ENCODE data around the gene RPS27. TPM values are rescaled to one million over a fixed set of nuclear protein-coding genes. Genes with fewer than 3 reads are reported as not detected.

The RPS27 gene
- total RNA-seq, result 1,621 TPM

DNA sequence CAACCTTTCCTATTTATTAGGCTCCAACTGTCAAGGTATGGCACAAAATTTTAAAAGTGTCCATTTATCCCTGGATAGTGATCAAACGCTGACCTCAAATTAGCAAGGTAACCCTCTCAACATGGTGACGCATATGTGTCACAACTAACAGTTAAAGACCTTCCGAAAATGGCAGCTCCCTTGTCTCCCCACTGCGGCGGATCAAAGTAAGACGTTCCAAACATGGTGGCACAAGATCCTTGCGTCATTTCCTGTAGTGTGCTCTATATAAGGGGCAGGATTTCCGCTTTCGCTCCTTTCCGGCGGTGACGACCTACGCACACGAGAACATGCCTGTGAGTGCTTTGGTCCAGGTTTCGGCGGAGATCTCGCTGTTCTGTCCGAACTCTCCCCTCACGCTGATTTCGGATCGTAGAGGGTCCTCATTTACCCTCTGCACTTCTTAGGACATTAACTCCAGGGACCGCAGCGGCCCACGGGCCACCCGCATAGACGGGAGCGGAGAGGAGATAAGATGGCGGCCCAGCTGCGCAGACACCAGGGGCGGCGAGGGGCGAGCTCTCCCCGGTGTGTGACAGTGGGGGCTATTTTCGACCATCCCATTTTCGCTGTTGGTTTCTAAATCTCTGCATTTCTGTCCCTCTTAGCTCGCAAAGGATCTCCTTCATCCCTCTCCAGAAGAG is at the start of gene RPS27:
Gene RPS27, plus strand, starts transcription at position 295 of the 683 bp plus-strand sequence. Its CDS starts 35 bp downstream, at position 330.
- intact Hi-C loops (cut with DNase I), result no loop called here
- DNase-seq (ENCODE audit: low spot score) (peak; percentile 90), ATAC-seq (peak; percentile 90)

DNA sequence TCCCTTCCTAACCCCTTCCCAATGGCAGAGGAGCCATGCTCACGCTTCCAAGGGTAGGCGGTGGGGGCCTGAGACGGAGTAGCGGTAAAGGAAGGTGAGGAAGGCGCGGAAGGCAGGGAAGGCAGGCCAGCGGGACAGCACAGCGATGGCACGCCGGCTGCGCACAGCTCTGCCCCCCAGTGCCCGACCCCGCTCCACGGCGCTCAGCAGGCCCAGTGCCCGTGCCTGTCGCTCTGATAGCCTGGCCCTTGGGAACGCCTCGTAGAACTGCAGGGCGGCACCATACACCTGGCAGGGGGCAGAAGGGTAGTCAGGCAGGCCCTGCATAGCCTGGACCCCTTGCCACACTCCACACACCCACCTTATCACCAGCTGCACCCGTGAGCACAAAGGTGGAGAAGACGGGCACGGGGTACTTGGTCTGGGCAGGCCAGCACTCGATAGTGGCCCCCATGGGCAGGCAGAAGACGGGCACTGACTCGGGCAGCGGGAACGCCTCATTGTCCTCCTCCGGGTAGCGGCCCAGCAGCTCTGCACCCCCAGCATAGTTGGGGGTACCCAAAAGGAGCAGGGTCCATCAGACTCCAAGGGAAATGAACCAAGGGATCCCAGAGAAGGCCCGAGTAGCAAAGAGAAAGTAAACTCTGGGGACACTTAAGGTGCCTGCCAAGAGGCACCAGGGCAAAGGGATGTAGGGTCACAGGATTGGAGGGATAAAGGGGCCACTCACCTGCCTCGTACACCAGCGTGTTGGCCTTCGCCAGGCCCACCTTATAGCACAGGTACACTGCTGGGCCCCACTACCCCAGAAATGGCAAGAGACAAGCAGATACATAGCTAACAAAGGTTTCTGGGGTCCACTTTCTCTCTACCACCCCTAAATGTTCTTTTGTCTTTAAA is 48.5 kb upstream of the RPS27 start:
- DNase-seq (ENCODE audit: low spot score), result no peak
- ATAC-seq, result no peak
- intact Hi-C loops (cut with DNase I), result loop anchor here (10.0 kb wide), 1 partner anchor 127 kb away; no protein-coding TSS in a partner anchor

- ATAC-seq, result no peak
- no peak for DNase-seq (ENCODE audit: low spot score)
- intact Hi-C loops (cut with DNase I), result loop anchor here (10.0 kb wide), 1 partner anchor 128 kb away; no protein-coding TSS in a partner anchor
These were observed 47.6 kb upstream of the RPS27 start for GRCh38 chr1:153942766-153943549.

GRCh38 chr1:153944005-153944826 is 46.3 kb upstream of the RPS27 start:
- no peak for ATAC-seq
- intact Hi-C loops (cut with DNase I), result loop anchor here (10.0 kb wide), 1 partner anchor 129 kb away; no protein-coding TSS in a partner anchor
- no peak for DNase-seq (ENCODE audit: low spot score)

- ATAC-seq (no peak), DNase-seq (ENCODE audit: low spot score) (no peak)
- intact Hi-C loops (cut with DNase I), result loop anchor here (10.0 kb wide), 1 partner anchor 130 kb away; no protein-coding TSS in a partner anchor
These were observed 45.8 kb upstream of the RPS27 start for GRCh38 chr1:153944827-153945117.

DNA sequence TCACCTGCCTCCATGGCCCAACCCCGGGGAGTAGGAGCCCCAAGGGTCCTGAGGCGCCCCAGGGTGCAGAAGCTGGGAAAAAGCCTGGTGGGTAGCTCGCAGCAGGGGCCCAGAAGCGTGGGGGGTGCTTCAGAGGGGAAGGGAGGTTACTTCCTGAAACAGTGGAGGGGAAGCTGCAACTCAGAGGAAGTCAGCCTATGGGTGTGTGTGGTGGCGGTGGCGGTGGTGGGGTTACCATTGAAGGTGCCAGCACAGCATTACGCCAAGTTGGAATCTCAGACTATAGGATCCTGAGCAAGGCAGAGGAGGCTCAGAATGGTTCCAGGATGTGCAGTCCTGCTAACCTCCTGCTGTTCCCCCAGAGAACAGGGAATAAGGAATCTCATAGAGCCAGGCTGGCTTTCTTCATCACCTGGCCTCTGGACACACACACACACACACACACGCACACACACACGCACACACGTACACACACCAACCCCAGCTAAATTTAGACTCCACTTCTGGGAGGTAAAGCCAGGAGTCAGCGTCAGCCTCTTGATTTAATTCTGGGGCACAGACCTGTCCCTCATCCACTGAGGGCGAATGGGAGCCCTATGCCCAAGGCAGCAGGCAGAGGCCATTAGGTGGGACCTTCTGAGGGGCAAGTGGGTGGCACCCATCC is 45.3 kb upstream of the RPS27 start:
- intact Hi-C loops (cut with DNase I), result loop anchor here (10.0 kb wide), 1 partner anchor 130 kb away; no protein-coding TSS in a partner anchor
- ATAC-seq (peak; percentile 58), DNase-seq (ENCODE audit: low spot score) (peak; percentile 70)

GRCh38 chr1:153945795-153946621 is 44.6 kb upstream of the RPS27 start:
- intact Hi-C loops (cut with DNase I), result loop anchor here (10.0 kb wide), 1 partner anchor 131 kb away; no protein-coding TSS in a partner anchor
- peak; percentile 93 for DNase-seq (ENCODE audit: low spot score)
- ATAC-seq, result peak; percentile 92

GRCh38 chr1:153946622-153947241 is 43.8 kb upstream of the RPS27 start, which contains the start of gene DENND4B:
Gene DENND4B (minus strand): TSS chr1:153946718. CDS start chr1:153944374, 2,344 bp downstream.
- peak; percentile 84 for ATAC-seq
- peak; percentile 89 for DNase-seq (ENCODE audit: low spot score)
- intact Hi-C loops (cut with DNase I), result loop anchor here (10.0 kb wide), 1 partner anchor 132 kb away; no protein-coding TSS in a partner anchor

DNA sequence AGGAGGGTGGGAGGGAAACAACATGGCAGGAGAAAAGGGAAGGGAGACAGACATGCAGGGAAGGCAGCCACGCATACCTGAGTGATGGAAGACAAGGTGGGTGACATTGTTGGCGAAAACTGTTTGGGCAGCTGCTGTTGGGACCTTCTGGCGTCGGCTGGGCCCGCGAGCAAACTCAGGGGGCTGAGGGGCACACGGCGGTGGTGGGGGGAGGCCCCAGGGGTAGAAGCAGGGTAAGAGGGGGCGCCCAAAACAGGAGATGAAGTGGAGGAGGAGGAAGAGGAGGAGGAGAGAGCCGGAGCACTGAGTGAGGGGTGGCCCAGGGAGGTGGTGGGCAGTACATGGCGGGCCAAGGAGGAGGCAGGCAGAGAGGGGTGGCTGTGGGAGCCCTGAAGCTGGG is 39.4 kb upstream of the RPS27 start:
- DNase-seq (ENCODE audit: low spot score), result no peak
- ATAC-seq, result no peak
- intact Hi-C loops (cut with DNase I), result no loop called here

- no peak for ATAC-seq
- intact Hi-C loops (cut with DNase I), result no loop called here
- no peak for DNase-seq (ENCODE audit: low spot score)
These were observed 38.8 kb upstream of the RPS27 start for GRCh38 chr1:153951801-153952200.

DNA sequence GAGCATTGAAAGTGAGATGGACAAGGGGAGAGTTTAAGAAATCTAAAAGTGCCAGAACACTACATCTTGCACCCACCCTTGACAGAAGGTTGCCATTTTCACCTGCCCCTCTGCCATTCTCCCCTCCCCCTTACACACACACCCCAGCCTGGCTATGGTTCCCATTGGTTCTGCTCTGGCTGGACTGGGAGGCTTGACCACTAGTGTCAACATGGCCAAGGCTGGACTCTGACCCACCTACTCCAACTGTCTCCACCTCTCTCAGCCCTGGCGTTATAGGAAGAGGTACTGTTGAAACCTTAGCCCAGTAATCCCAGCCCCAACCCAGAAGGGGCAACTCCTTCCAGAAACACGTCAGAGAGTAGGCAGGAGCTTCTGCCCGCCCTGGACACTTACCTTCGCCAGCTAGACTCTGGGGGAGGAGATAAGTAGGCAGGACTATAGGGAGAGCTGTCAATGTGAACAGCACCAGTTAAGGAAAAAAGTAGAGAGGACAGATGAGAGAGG is 36.6 kb upstream of the RPS27 start:
- no peak for ATAC-seq
- intact Hi-C loops (cut with DNase I), result no loop called here

GRCh38 chr1:153954826-153955225 is 35.7 kb upstream of the RPS27 start:
- no peak for DNase-seq (ENCODE audit: low spot score)
- intact Hi-C loops (cut with DNase I), result no loop called here

More for the DNA sequence above, 36.6 kb upstream of the RPS27 start:
- no peak for DNase-seq (ENCODE audit: low spot score)

DNA sequence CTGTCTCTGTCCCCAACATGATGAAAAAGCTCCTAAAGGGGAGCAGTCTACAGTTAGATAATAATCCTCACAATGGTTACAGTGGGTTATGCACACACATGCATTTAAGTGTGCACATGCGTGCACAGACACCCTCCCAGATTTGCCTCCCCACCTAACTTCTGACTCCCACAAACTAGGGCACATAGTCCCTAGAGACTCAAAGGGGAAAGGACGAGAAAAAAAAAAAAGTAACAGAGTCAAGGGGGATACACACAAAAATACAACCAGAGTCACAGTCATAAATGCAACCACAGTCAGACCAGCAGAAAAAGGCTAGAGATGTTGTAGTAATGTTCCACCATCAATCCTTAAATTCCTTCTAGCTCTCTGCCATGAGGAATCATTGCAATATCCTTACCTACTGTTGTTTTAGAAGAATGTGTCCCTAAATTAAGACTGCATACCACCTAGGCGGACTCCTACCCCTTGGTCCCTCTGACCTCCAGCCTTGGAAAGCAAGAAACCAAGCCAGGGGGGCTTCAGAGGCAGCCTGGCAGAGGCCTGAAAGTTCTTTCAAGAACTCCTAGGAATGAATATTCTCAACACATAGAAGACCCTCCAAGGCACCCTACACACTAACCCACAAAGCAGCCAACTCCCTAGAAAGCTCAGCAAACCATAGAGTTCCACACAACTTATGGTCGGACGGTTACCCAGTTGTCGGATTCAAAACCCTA is 33.4 kb upstream of the RPS27 start:
- DNase-seq (ENCODE audit: low spot score) (no peak), ATAC-seq (no peak)
- intact Hi-C loops (cut with DNase I), result no loop called here

More at GRCh38 chr1:153954826-153955225, 35.7 kb upstream of the RPS27 start:
- no peak for ATAC-seq

- intact Hi-C loops (cut with DNase I), result no loop called here
- ATAC-seq, result no peak
These were observed 32.8 kb upstream of the RPS27 start for GRCh38 chr1:153957744-153958110.

DNA sequence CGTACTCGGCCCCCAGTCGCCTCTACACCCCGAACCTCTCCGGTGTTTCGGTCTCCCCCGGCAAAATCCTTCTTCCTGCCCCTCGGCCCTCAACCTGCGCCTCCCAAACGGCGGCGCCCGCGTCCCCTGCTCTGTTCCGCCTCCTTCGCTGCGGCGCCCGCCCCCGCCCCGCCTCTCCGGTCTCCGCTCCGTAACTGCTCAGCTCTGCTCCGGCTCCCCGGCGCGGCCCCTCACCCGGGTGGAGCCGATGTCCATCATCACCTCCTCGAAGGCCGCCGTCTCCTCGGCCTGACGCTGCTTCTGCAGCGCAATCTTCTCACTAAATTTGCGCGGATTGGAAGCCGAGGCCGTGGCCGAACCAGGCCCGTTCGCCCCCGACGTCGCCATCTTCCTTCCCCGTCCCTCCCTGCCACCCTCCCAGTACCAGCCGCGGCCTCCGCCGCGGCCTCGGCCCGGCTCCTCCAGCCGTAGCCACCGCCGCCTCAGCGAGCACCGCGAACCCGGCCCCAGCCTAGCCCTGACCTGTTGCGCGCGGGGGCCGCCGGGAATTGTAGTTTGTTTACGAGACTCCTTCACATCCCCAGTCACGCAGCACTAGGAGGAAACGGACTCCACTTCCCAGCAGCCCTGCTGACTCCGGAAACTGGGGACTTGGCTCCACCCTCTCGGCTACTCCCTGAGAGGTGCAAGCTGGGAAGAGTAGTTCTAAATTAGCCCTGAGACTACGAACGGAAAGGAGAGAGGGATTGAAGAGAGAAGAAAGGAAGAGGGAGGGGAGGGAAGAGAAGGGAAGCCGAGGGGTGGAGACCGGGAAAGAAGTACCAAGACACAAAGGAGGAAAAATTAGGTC is 32.2 kb upstream of the RPS27 start, which contains the start of gene CRTC2:
Gene CRTC2, minus strand, starts transcription at position 502 of the 850 bp plus-strand sequence. Its CDS starts 115 bp downstream, at position 387.
- ATAC-seq (peak; percentile 94), DNase-seq (ENCODE audit: low spot score) (peak; percentile 99)
- intact Hi-C loops (cut with DNase I), result no loop called here

More at GRCh38 chr1:153957744-153958110, 32.8 kb upstream of the RPS27 start:
- no peak for DNase-seq (ENCODE audit: low spot score)
